Brain microvascular endothelial cell (primary cell): ENCODE measurements around the gene ZNF689.

Experiments
- DNase-seq: peaks from one replicate; pipeline ENCODE4 v3.0.0-alpha.2; 2020
- H3K27ac ChIP-seq: fragments of 250-450 bp; sonication (Bioruptor Pico); 2 replicates; pipeline ENCODE4 v1.5.1; 2020; ENCODE audit warnings: mild to moderate bottlenecking, moderate library complexity
- H3K27me3 ChIP-seq: fragments of 250-450 bp; sonication (Bioruptor Pico); replicated peaks from 2 replicates; pipeline ENCODE4 v1.5.1; 2020; ENCODE audit warnings: mild to moderate bottlenecking
- H3K36me3 ChIP-seq: fragments of 250-450 bp; sonication (Bioruptor Pico); replicated peaks from 2 replicates; pipeline ENCODE4 v1.5.1; 2020; ENCODE audit warnings: mild to moderate bottlenecking
- H3K4me3 ChIP-seq: 2 replicates; pipeline ENCODE4 v1.5.1; 2011; ENCODE audit warnings: low read depth, mild to moderate bottlenecking, control low read depth, low read length, moderate library complexity
- CTCF ChIP-seq: IDR thresholded peaks from 2 replicates; pipeline ENCODE4 v1.5.1; 2011; ENCODE audit warnings: low read depth, mild to moderate bottlenecking, moderate library complexity, low read length, control low read depth, inconsistent platforms; ENCODE audit errors: missing control alignments
- in situ Hi-C: cut with HindIII; loops from 2 replicates; pipeline ENCODE4 v1.10.0; 2017; ENCODE audit warnings: low sequenced_read_pairs, low pct_ligation_motif_present

Gene ZNF689

GRCh38 chr16:30609926-30610839, at the start of gene ZNF689:
Gene ZNF689 (minus strand): TSS chr16:30610389. CDS start chr16:30610041, 348 bp downstream.
- Histone ChIP-seq H3K27me3 (no peaks in the 10 kb centered on the region), H3K27ac (peak within 1 kb of the TSS; percentile 86), H3K36me3 (peaks cover 2% of the 10 kb centered on the region), H3K4me3 (peak within 1 kb of the TSS; percentile 83)
- TF ChIP-seq CTCF = no peak
- peak; percentile 93 for DNase-seq
- in situ Hi-C loops = loop anchor here (25.0 kb wide), 1 partner anchor 173 kb away; the partner anchor contains the start of genes DCTPP1 and SEPHS2

- TF ChIP-seq CTCF = no peak
- peak; percentile 92 for DNase-seq
- H3K36me3 ChIP-seq = peaks cover 42% of the 10 kb centered on the region
- H3K27ac ChIP-seq = peak overlapping the region; percentile 99
- in situ Hi-C loops = no loop called here
- H3K4me3 ChIP-seq = peak overlapping the region; percentile 89
- H3K27me3 ChIP-seq = no peaks in the 10 kb centered on the region
These were observed 48.7 kb upstream of the ZNF689 start for GRCh38 chr16:30658731-30659506.

- peak within 1 kb of the TSS; percentile 99 for H3K27ac ChIP-seq
- in situ Hi-C loops = no loop called here
- TF ChIP-seq CTCF = peak; percentile 65
- H3K27me3 ChIP-seq = no peaks in the 10 kb centered on the region
- peak within 1 kb of the TSS; percentile 89 for H3K4me3 ChIP-seq
- peak; percentile 100 for DNase-seq
- peaks cover 41% of the 10 kb centered on the region for H3K36me3 ChIP-seq
These were observed 47.9 kb upstream of the ZNF689 start, which contains the start of gene FBRS for GRCh38 chr16:30657866-30658730. Gene FBRS (plus strand): TSS chr16:30658431. CDS start chr16:30659519, 1,088 bp downstream.

GRCh38 chr16:30656974-30657865, 47.0 kb upstream of the ZNF689 start:
- peak overlapping the region; percentile 57 for H3K4me3 ChIP-seq
- peaks cover 36% of the 10 kb centered on the region for H3K36me3 ChIP-seq
- TF ChIP-seq CTCF = no peak
- H3K27me3 ChIP-seq = no peaks in the 10 kb centered on the region
- no peak for DNase-seq
- H3K27ac ChIP-seq = peak overlapping the region; percentile 49
- in situ Hi-C loops = no loop called here

GRCh38 chr16:30656388-30656787, 46.2 kb upstream of the ZNF689 start:
- H3K4me3 ChIP-seq = no peak overlapping the region
- H3K27ac ChIP-seq = no peak overlapping the region
- no peak for TF ChIP-seq CTCF
- in situ Hi-C loops = no loop called here
- no peaks in the 10 kb centered on the region for H3K27me3 ChIP-seq
- H3K36me3 ChIP-seq = peaks cover 29% of the 10 kb centered on the region
- DNase-seq = no peak
